ENCODE data around the gene GABRR2. TPM values are rescaled to one million over a fixed set of nuclear protein-coding genes. Genes with fewer than 3 reads are reported as not detected.
A peak's percentile ranks its signal among the peaks of the same experiment; 100 is the strongest.
"Not testable (repeated sequence)": the region's sequence is repeated elsewhere in the genome, so short reads cannot be mapped to it uniquely, and the experiment has no call there.

GABRR2 gene
- total and polyA plus RNA-seq, 2 experiments from 2014 or later, result 0.87 to 0.94 TPM

DNA sequence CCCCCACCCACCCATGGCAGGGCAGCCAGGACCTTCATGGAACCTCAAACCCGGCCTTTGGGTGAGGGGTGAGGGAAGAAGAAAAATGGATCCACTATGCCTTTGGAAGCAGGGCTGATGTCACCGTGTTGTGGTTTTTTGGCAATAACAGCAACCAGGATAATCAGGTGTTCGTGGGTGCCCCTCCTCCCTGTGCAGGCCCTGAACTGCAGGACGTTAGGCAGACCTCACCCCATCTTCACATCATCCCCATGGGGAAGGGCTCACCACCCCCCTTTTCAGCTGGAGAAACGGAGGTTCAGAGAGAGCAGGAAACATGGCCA is 3.6 kb downstream of the GABRR2 start:
- H3K9me2 ChIP-seq (replicated peaks; ENCODE audit: insufficient read depth), result no peaks in the 10 kb centered on the region
- DNase-seq (ENCODE audit: low spot score), result no peak
- no peaks in the 10 kb centered on the region for H4K20me1 ChIP-seq (ENCODE audit: insufficient read depth, poor library complexity, severe bottlenecking)
- H3K4me3 ChIP-seq, result no peak overlapping the region
- H3K79me2 ChIP-seq, result no peaks in the 10 kb centered on the region
- H3K27ac ChIP-seq, result peak overlapping the region; percentile 71
- no peaks in the 10 kb centered on the region for H3K9me3 ChIP-seq (ENCODE audit: low read depth)
- H2AFZ ChIP-seq, result no peak overlapping the region
- 44% methylated on average over 5 of the region's 5 CpGs for WGBS (ENCODE audit: low lambda C conversion rate, missing lambda C conversion rate)
- no peaks in the 10 kb centered on the region for H3K36me3 ChIP-seq (replicated peaks; ENCODE audit: insufficient read depth, low read depth)
- no peak overlapping the region for H3K4me2 ChIP-seq
- H3K4me1 ChIP-seq (ENCODE audit: insufficient read depth), result peaks cover 27% of the 10 kb centered on the region
- TF ChIP-seq, protein P1, sequence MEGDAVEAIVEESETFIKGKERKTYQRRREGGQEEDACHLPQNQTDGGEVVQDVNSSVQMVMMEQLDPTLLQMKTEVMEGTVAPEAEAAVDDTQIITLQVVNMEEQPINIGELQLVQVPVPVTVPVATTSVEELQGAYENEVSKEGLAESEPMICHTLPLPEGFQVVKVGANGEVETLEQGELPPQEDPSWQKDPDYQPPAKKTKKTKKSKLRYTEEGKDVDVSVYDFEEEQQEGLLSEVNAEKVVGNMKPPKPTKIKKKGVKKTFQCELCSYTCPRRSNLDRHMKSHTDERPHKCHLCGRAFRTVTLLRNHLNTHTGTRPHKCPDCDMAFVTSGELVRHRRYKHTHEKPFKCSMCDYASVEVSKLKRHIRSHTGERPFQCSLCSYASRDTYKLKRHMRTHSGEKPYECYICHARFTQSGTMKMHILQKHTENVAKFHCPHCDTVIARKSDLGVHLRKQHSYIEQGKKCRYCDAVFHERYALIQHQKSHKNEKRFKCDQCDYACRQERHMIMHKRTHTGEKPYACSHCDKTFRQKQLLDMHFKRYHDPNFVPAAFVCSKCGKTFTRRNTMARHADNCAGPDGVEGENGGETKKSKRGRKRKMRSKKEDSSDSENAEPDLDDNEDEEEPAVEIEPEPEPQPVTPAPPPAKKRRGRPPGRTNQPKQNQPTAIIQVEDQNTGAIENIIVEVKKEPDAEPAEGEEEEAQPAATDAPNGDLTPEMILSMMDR (IDR thresholded peaks at IDR 0.05; ENCODE audit: poor library complexity), result no peak
- TF ChIP-seq EZH2phosphoT487 (IDR thresholded peaks at IDR 0.05; ENCODE audit: low read depth, severe bottlenecking, unreplicated experiment), result no peak
- TF ChIP-seq EZH2 (IDR thresholded peaks at IDR 0.05; ENCODE audit: borderline replicate concordance), result no peak
- no peaks in the 10 kb centered on the region for H3K27me3 ChIP-seq

DNA sequence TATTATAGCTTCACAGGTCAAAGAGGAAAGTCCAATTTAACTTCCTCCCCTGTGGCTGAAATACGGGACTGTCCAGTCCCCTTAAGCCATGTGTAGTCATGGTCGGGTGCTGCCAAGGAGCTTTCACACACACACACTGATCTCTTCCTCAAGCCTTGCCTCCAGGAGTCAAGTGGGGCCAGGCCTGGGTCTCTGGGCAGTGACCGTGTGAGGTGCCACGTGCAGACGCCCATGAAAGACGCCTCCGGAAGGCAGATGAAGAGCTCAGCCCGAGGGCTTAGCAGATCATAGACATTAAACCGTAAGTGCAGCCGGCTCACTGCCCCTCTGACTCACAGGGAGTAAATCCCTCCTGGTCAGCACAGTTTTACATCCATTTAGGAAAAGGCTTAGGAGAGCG is 4.2 kb downstream of the GABRR2 start:
- no peak overlapping the region for H3K4me2 ChIP-seq
- no peak for TF ChIP-seq EZH2 (IDR thresholded peaks at IDR 0.05; ENCODE audit: borderline replicate concordance)
- TF ChIP-seq EZH2phosphoT487 (IDR thresholded peaks at IDR 0.05; ENCODE audit: low read depth, severe bottlenecking, unreplicated experiment), result no peak
- TF ChIP-seq, protein P1 (IDR thresholded peaks at IDR 0.05; ENCODE audit: poor library complexity), result no peak
- H4K20me1 ChIP-seq (ENCODE audit: insufficient read depth, poor library complexity, severe bottlenecking), result no peaks in the 10 kb centered on the region
- peaks cover 27% of the 10 kb centered on the region for H3K4me1 ChIP-seq (ENCODE audit: insufficient read depth)
- H3K27ac ChIP-seq, result peak overlapping the region; percentile 71
- WGBS (ENCODE audit: low lambda C conversion rate, missing lambda C conversion rate), result 36% methylated on average over 11 of the region's 11 CpGs
- peak; percentile 53 for DNase-seq (ENCODE audit: low spot score)
- no peaks in the 10 kb centered on the region for H3K9me2 ChIP-seq (replicated peaks; ENCODE audit: insufficient read depth)
- no peak overlapping the region for H3K4me3 ChIP-seq
- no peaks in the 10 kb centered on the region for H3K27me3 ChIP-seq
- no peaks in the 10 kb centered on the region for H3K79me2 ChIP-seq
- H3K36me3 ChIP-seq (replicated peaks; ENCODE audit: insufficient read depth, low read depth), result no peaks in the 10 kb centered on the region
- H2AFZ ChIP-seq, result no peak overlapping the region
- H3K9me3 ChIP-seq (ENCODE audit: low read depth), result no peaks in the 10 kb centered on the region

DNA sequence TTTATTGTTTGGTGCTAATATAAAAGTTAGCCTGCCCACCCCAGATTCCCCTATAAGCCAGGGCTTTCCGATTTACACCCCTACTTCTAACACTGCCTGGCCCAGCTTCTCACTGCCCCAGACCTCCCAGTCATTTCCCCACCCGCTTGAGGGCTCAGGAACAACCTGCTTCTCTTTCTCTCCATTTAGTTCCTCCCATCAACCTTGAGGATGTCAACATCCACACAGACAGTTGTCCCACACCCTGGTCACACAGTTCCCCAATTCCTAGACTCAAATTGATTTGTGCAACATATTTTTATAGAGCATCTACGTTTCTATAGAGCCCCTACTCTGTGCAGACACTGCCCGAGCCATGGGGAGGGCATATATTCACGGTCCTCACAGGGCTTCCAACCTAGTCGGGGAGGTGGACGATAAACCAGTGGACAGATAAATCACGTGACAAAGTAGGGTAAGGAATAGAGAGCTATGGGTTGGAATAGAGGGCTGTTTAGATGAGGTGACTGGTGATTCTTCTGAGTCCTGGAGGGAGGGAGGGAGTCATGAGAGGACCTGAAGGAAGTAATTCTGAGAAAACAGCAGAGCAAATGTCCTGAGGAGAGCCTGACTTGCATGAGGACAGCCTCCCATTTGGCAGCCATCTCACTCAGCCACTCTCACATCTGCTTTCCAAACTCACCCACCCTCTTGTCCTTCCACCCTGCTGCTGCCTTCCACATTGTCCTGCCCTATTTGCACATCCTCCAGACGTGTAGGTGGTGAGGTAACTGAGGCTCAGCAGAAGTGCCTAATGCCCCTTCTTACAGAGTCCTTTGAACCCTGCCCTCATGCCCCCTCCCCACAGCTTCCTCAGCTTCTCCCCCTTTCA is 6.3 kb downstream of the GABRR2 start:
- WGBS (ENCODE audit: low lambda C conversion rate, missing lambda C conversion rate), result 76% methylated on average over 9 of the region's 9 CpGs
- H3K27ac ChIP-seq, result no peak overlapping the region
- H3K27me3 ChIP-seq, result no peaks in the 10 kb centered on the region
- H3K36me3 ChIP-seq (replicated peaks; ENCODE audit: insufficient read depth, low read depth), result no peaks in the 10 kb centered on the region
- no peaks in the 10 kb centered on the region for H3K79me2 ChIP-seq
- no peak overlapping the region for H3K4me3 ChIP-seq
- no peak for TF ChIP-seq EZH2 (IDR thresholded peaks at IDR 0.05; ENCODE audit: borderline replicate concordance)
- TF ChIP-seq, protein P1 (IDR thresholded peaks at IDR 0.05; ENCODE audit: poor library complexity), result no peak
- no peak for TF ChIP-seq EZH2phosphoT487 (IDR thresholded peaks at IDR 0.05; ENCODE audit: low read depth, severe bottlenecking, unreplicated experiment)
- no peak for DNase-seq (ENCODE audit: low spot score)
- H4K20me1 ChIP-seq (ENCODE audit: insufficient read depth, poor library complexity, severe bottlenecking), result no peaks in the 10 kb centered on the region
- no peak overlapping the region for H3K4me2 ChIP-seq
- H3K9me3 ChIP-seq (ENCODE audit: low read depth), result no peaks in the 10 kb centered on the region
- peaks cover 27% of the 10 kb centered on the region for H3K4me1 ChIP-seq (ENCODE audit: insufficient read depth)
- H3K9me2 ChIP-seq (replicated peaks; ENCODE audit: insufficient read depth), result no peaks in the 10 kb centered on the region
- H2AFZ ChIP-seq, result no peak overlapping the region

DNA sequence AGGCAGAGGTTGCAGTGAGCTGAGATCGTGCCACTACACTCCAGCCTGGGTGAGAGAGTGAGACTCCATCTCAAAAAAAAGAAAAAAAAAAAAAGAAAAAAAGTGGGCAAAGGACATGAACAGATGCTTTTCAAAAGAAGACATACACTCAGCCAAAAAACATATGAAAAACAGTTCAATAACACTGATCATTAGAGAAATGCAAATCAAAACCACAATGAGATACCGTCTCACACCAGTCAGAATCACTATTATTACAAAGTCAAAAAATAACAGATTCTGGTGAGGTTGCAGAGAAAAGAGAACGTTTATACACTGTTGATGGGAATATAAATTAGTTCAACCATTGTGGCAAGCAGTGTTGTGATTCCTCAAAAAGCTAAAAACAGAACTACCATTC is 10.6 kb downstream of the GABRR2 start:
- not testable (repeated sequence) for DNase-seq (ENCODE audit: low spot score); H3K36me3 ChIP-seq (replicated peaks; ENCODE audit: insufficient read depth, low read depth); H3K4me1 ChIP-seq (ENCODE audit: insufficient read depth); H4K20me1 ChIP-seq (ENCODE audit: insufficient read depth, poor library complexity, severe bottlenecking); H3K27ac ChIP-seq; H3K9me2 ChIP-seq (replicated peaks; ENCODE audit: insufficient read depth); H3K9me3 ChIP-seq (ENCODE audit: low read depth); H3K79me2 ChIP-seq; H2AFZ ChIP-seq; H3K4me2 ChIP-seq; H3K27me3 ChIP-seq; H3K4me3 ChIP-seq
- 92% methylated on average over 3 of the region's 3 CpGs for WGBS (ENCODE audit: low lambda C conversion rate, missing lambda C conversion rate)
